ENCODE results near the gene MAK. TPM values are rescaled to one million over a fixed set of nuclear protein-coding genes. Genes with fewer than 3 reads are reported as not detected.
A peak's percentile ranks its signal among the peaks of the same experiment; 100 is the strongest.
"Not testable (repeated sequence)": the region's sequence is repeated elsewhere in the genome, so short reads cannot be mapped to it uniquely, and the experiment has no call there.

Gene MAK
- total RNA-seq, 1 donor from 2014 or later = 0.09 TPM

DNA sequence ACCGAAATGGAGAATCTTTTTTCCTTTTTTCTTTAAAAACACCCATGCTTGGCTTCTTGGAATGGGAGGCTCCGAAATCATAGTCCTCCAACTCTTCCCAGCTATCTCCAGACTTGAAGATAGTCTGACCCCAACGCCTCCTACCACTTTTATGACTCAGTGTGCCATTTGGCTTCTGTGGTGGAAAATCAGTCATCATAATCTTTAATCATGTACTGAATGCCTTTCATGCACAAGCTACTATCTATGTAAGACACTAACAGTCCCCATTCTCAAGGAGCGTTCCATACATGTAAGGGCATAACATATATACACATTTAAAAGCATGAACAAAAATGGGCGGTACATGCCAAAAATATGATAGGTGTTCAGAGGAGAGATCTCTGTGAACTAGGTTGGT is 46.7 kb downstream of the MAK start:
- no peak for DNase-seq (ENCODE audit: low spot score)

DNA sequence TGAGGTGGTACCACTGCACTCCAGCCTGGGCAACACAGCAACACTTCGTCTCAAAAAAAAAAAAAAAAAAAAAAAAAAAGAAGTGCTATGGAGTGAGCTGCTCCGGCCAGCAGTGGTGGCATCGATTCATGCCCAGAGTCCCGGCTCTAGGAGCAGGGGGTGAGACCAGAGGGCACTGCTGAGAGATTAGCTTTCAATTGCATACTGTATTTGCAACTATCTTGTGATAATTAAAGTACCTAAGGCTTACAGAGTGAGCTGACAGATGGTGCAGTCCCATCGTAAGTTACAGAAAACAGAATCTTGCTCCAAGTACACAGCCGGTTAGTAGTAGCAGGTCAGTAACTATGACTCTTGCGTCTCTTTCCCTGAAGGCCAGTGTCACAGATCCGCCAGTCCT is 59.3 kb downstream of the MAK start:
- no peak for DNase-seq (ENCODE audit: low spot score)

DNA sequence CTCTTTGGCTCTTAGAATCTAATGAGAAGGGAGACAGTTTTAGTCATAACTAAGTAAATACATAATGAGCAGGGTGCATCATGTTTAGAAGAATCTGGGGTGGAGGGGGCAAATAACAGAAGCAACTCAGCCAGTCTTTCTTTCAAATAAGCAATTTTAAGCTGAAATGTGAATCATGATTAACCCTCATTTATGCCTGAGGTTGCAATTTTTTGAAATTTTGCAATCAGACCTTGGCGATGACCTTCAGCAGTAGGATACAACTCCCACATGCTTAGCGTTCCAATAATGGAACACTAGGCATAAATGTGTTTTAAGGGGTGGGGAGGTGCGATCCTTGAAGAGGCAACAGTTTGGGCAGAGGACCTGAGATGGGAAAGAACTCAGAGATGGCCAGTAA is 60.1 kb downstream of the MAK start:
- DNase-seq (ENCODE audit: low spot score) = no peak

DNA sequence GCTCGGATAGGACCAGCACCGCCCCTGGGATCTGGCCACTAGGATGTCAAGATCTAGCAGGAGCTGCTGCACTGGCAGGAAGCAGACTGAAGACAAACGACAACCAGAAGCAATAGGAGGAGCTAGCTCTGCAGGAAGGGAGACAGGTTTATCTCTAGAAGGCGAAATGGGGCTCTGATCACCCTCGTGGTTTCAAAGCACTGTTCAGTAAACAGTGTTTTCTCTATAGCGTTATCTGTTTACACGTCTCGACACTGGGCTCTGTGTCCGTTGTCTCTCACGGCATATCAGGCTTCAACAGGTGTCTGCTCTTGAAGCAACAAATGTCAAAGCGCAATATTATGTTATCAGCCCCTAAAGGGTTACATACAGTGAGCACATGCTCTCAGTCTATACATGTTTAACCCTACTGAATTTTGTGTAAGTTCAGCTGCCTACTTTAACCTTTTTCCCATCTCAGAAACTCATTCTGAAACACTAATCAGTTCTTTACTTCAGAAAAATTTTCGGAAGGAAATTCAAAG is 66.9 kb downstream of the MAK start:
- no peak for DNase-seq (ENCODE audit: low spot score)

DNA sequence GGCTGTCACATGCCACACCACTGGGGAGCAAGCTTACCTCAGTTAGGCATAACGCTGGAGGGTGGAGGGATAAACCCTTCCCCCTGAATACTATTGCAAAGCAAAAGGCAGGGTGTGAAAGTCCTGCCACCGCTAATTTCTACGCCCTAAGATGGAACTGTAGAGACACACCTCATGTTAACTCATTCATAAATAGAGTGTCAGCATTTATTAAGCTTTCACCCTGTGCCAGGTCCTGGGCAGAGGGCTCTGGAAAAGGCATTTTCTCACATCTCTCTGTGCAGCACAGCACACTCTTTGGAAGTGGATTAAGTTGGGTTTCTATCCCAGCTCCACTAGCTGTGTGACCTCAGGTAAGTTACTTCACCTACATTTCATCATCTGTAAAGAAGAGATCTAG is 68.9 kb downstream of the MAK start:
- DNase-seq (ENCODE audit: low spot score) = no peak

DNA sequence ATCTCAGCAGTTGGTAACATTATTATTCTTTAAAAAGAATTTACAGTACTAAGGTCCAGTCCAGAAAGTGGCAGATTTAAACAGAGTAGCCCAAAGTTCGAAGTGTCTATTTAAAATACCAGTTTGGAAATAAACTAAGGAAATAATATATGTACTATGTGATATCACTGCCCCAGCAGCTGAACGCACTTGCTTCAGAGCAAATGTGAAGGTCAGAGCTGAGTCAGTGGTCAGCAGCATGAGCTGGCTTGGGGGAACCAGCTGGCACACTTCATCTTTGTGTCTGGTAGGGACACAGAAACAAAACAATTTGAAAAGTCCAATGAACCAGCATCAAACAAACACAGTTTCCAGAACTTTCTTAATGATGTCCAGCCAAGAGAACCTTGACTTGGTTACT is 75.3 kb downstream of the MAK start:
- DNase-seq (ENCODE audit: low spot score) = no peak

DNA sequence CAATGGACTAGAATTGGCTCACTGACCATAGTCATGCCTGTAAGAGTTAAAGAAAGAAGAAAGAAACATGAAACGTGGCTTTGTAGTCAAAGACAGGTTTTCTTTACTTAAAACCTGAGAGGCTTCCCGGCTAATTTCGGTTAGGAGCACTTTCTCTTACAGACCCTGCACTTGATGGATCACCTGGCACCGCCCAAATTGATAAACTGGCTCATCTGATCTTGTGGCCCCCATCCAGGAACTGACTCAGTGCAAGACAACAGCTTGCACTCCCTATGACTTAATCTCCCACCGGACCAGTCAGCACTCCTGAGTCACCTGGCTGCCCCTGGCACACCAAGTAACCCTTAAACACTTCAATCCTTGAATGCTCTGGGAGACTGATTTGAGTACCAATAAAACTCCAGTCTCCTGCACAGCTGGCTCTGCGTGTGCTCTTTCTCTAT is 78.4 kb downstream of the MAK start:
- peak; percentile 30 for DNase-seq (ENCODE audit: low spot score)

DNA sequence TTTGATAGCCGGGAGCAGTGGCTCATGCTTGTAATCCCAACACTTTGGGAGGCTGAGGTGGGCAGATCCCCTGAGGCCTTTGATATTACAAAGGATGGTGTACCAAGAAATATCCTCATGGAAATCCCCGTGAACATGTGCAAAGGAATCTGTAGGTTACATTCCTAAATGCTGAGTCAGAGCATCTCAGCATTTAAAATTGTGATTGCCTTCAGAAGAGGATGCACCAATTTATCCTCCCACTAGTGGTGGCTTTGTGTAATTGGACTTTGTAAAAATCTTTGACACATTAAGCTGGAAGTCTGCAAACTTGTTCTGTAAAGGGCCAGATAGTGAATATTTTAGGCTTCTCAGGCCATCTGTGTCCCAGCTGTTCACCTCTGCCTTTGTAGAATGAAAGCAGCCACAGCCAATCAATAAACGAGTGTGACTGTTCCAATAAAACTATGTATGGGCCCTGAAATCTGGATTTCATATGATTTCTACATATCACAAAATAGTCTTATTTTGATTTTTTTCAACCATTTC is 79.0 kb downstream of the MAK start:
- DNase-seq (ENCODE audit: low spot score) = no peak

DNA sequence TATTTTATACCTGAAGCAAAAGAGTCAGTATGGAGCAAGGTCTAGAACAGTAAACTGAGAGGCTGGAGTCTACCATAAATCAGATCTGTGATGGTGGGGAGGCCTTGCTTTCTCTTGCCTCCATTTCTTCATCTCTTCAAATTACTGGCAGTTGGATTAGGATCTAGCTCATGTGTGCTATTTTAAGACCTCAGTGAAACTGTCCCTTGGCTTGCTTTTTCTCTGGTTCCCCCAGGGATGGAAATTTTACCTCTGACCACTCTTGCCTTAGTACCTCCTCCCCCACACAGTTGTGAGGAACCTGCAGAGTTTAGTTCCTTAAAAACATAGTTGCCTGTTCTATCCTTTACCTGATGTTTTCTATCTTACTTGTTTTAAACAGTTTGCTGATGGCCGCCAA is 82.3 kb downstream of the MAK start:
- DNase-seq (ENCODE audit: low spot score) = no peak

DNA sequence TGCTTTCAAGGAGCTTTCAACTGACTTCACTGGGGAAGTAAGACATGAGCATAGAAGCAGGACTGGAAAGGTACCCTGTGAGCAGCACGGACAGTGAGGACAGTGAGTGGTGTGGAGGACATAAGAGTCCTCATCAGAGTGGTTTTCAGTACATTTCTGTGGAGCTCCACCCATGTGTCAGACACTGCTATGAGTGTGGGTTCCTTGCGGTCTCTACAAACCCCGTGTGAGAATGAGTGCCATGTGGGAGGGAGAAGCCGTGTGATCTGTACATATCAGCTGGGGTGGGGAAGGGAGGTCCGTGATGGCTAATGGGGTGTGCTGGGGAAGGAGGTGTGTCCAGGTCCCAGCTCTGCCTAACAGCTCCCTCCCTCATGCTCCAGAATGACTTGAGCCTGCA is 86.6 kb downstream of the MAK start:
- DNase-seq (ENCODE audit: low spot score) = not testable (repeated sequence)

DNA sequence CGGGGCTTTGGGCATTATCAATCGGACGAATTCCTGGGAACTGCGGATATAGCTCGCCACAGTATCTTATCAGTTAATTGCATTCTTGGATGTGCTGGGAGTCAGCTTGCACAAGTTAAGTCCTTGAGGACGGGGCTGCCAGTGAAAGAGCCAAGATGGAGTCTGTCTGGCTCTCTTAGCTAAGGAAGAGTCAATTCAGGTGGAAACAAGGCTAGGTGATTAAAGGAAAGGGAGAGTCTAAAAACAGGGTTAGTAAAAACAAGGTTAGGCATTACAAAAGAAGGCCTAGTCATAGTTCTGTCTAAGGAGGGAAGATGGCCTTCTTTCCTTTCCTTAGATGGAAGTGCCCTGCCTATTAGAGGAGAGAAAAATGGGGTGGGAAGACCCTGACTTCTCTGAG is 87.8 kb downstream of the MAK start:
- DNase-seq (ENCODE audit: low spot score) = not testable (repeated sequence)

DNA sequence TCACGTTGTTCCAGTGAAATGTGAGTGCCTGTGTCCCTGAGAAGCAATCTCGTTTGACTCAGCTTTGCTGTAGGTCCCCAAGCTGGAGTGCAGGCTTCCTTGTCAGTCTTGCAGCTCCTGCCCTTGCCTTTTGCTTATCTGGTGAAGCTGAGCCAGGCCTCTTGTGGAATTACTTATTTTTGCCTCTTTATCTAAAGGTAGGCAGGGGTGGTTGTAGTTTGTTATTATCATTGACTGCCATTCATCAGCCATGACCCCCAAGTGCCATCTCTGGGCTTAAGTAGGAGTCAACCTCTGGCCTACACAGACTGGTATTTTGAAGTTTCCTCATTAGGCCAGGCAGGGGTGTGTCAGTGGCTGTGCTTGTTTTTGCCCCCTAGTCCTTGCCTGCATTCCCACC is 88.6 kb downstream of the MAK start:
- DNase-seq (ENCODE audit: low spot score) = no peak

DNA sequence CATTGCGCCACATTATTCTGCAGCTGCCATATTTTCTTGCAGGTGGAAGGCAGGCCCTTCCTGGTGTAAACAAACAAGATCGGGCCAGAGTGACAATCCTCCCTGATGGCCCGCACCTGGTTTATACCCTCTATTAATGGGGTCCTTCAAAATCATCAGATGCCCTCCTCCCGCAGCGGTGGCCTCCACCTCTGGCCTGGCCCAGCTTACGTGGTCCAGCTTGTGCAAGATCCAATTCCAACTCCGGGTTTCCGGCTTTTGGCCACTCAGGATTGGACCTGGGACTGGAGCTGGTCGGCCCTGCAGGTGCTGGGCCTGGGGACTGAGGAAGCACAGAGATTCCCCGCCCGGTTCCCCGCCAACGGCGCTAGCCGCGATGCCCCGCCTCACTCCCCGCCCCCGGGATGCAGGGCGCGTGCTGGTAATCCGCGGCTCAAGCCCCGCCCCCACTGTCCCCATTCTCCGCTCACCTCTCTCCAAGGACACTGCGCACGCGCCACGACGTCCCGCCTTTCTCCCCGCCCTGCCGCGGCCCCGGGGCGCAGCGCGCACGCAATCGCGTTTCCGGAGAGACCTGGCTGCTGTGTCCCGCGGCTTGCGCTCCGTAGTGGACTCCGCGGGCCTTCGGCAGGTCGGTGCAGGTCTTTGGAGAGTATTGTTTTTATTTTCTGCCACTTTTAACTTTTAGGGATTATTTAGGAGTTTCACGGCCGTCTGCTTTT is 90.9 kb downstream of the MAK start, which contains the start of gene TMEM14B:
Gene TMEM14B, plus strand, starts transcription at position 555 of the 722 bp plus-strand sequence. CDS start 1,441 bp downstream, outside the sequence.
- DNase-seq (ENCODE audit: low spot score) = peak; percentile 100

DNA sequence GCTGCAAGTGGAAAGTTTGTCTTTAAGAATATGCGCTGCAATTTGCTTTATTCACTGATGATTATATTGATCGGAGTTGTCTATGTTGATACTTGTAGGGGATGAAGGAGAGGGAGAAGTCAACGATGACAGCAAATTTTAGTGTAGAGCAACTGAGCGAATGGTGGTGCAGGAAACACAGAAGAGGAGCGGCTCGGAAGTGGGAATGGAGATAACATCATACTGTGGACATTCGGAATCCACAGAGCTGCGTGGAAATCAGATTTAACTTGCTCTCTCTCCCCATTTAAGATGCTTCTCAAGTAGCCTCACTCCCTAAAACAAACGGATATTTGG is 91.5 kb downstream of the MAK start:
- no peak for DNase-seq (ENCODE audit: low spot score)

DNA sequence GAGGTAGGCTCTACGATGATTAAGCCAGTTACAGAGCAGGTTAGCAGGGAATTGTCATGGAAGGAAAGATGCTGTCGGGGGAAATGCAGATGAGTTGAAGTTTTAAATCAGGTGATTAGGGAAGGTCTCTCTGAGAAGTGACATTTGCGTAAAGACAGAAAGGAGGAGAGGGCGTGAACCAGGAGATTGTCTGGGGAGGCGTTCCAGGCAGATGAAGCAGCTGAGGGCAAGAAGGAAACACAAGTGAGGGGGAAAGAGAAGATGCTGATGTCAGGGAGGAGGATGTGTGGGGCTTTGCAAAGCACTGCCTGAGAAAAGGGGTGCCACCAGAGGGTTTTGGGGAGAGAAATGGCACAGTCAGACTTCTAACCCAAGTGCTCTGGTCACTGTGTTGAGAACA is 93.2 kb downstream of the MAK start:
- DNase-seq (ENCODE audit: low spot score) = no peak

DNA sequence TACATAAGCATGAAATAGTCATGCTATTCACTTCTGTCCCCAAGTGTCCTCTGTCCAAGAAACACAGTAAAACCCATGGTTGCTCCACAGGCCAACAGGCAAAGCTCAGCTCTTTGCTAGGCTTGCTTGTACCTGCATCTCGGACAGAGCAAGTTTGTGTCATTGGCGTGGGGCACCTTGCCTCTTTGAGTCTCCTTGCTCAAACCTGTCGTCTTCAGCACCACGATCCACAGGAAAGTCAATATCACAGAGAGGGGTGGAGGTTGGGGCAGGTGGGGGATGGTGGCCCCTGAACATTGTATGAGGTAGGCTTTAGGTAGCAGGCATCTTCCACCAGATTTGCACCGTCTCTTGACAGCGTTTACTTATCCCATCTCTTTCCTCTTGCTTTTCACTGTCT is 94.8 kb downstream of the MAK start:
- DNase-seq (ENCODE audit: low spot score) = no peak

DNA sequence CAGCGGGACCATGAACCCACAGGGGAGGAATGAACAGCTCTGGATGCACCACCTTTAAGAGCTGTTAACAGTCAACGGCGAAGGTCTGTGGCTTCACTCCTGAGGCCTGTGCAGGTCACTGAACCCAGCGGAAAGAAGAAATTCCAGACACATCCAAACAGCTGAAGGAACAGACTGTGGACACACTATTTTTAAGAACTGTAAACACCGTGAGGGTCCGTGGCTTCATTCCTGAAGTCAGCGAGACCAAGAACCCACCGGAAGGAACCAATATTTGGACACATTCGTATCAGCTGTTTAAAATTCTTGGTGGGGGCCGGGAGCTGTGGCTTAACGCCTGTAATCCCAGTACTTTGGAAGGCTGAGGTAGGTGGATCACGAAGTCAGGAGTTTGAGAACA is 96.1 kb downstream of the MAK start:
- no peak for DNase-seq (ENCODE audit: low spot score)

DNA sequence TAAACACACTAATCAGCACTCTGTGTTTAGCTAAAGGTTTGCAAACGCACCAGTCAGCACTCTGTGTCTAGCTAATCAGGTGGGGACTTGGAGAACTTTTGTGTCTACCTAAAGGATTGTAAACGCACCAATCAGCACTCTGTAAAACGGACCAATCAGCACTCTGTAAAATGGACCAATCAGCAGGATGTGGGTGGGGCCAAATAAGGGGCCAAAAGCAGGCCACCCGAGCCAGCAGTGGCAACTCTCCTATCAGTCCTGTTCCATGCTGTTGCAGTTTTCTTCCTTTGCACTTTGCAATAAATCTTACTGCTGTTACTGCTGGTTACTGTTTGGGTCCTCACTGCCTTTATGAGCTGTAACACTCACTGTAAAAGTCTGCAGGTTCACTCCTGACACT is 96.7 kb downstream of the MAK start:
- not testable (repeated sequence) for DNase-seq (ENCODE audit: low spot score)

DNA sequence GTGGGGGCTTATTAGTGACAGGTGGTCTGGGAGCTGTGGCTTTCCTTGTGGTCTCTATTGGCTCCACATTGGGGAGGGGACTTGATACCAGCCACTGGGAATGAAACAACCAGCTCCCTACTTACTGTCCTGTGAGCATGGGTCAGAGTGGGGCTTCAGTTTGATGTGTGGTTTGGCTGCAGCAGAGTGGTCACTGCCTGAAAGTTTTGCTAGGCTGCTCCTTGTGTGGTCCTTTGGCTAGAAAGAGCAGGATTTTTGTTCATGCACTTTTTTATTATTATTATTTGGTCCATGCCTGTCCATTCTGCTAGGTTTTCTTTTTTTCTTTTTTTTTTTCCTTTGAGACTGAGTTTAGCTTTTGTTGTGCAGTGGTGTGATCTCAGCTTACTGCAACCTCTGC is 98.3 kb downstream of the MAK start:
- DNase-seq (ENCODE audit: low spot score) = no peak

DNA sequence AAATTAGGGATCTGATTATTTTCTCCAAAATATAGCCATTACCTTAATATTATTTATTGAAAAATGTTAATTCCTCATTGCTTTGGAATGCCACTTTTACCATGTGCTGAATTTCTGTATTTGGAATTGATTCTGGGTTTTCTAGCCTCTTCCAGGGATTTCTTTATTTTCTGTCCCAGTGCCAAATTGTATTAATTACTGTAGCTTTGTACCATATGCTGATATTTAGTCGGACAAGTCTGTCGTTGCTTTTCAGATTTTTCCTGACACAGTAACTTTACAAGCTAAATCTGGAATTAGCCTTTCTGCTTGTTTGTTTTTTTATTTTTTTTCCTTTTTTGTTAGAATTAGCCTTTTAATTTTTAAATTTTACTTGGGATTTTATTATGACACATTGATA is 101.6 kb downstream of the MAK start:
- no peak for DNase-seq (ENCODE audit: low spot score)

DNA sequence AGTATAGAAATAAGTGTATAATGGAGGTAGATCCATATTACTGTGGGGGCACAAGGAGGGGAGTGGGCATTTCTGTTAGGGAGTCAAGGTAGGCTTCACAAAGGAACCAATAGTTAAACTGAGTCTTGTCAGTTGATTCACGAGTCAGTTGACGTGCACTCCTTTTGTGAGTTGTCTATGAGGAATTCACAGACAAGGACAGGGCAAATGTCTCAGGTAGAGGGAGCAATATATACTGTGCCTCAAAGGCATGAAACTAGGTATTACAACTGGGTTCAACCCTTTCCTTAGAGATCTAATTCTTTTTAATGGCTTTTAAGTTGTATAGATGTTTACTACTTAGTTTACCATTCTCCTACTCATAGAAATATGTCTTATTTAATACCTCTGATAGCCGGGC is 104.5 kb downstream of the MAK start:
- no peak for DNase-seq (ENCODE audit: low spot score)

DNA sequence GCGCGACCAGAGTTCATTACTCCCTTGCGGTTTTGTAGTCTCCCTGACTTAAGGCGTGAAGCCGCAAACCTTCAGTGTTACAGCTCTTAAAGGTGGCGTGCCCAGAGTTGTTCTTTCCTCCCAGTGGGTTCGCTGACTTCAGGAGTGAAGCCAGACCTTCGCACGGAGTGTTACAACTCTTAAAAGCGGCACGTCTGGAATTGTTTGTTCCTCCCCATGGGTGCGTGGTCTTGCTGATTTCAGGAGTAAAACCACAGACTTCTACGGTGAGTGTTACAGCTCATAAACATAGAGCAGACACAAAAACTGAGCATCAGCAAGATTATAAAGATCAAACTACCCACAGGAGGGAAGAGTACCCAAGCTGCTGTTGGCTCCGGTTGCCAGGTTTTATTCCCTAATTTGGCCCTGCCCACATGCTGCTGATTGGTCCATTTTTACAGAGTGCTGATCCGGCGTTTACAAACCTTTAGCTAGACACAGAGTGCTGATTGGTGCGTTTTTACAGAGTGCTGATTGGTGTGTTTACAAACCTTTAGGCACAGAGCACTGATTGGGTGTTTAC is 105.1 kb downstream of the MAK start:
- DNase-seq (ENCODE audit: low spot score) = no peak

DNA sequence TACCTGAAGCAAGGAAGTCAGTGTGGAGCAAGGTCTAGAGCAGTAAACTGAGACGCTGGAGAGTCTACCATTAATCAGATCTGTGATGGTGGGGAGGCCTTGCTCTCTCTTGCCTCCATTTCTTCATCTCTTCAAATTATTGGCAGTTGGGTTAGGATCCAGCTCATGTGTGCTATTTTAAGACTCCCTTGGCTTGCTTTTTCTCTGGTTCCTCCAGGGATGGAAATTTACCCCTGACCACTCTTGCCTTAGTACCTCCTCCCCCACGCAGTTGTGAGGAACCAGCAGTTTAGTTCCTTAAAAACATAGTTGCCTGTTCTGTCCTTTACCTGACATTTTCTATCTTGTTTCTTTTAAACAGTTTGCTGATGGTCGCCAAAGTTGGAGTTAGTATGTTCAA is 108.1 kb downstream of the MAK start:
- DNase-seq (ENCODE audit: low spot score) = no peak

All from mucosa of gallbladder (tissue), 1 donor.